WTC11 (cell line): ENCODE data around the gene DEPDC5.

Source experiments
- NR3C1 ChIP-seq: sonication (generic); formaldehyde crosslinking; conservative IDR thresholded peaks from 2 replicates; pipeline ENCODE4 v1.8.1; 2023; ENCODE audit warnings: low read depth, mild to moderate bottlenecking, missing genetic modification reagents
- PRRX2 ChIP-seq: fragments of 250-450 bp; sonication (Bioruptor Pico); IDR thresholded peaks from 2 replicates; pipeline ENCODE4 v1.8.0; 2021; ENCODE audit warnings: mild to moderate bottlenecking
- TF ChIP-seq, protein P1 (sequence below): fragments of 200-600 bp; IDR thresholded peaks from 2 replicates; pipeline ENCODE4 v1.8.0; 2022; ENCODE audit warnings: antibody characterized with exemption
- TF ChIP-seq, protein P2 (sequence below): sonication (generic); formaldehyde crosslinking; IDR thresholded peaks from 2 replicates; pipeline ENCODE4 v1.8.0; 2023; ENCODE audit warnings: missing genetic modification reagents

DNA sequence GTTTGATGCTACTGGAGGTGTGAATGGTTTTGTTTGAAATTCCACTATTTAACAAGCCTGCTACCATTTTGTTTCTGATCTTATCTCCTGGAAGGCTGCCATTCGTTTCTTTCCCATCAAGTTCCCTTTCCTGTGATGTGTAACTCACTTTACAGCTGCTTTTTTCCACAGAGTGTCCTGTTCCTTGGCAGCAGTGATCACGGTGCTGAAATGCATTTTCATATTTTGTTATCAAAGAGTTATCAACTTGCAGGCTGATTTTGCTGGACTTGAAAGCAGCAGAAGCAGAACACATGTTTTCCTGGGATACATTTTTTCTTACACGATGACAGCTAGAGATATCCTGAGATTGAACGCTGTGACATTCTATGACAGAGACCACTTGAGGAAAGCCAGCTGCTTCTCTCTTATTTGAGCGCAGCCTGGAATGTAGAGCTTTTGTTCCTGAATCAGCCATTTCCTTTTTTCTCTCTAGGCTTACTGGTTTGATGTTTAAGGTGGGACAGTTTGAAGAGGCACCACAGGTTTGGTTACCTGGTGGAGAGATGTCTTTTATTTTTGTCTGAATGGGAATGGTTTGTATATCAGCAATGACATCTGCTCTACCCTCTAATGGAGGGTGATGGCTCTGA lies 38.6 kb upstream of the DEPDC5 start:
- TF ChIP-seq NR3C1 (CRISPR knock-in tag) (no peak), PRRX2 (CRISPR knock-in tag) (no peak)
- TF ChIP-seq, protein P1, sequence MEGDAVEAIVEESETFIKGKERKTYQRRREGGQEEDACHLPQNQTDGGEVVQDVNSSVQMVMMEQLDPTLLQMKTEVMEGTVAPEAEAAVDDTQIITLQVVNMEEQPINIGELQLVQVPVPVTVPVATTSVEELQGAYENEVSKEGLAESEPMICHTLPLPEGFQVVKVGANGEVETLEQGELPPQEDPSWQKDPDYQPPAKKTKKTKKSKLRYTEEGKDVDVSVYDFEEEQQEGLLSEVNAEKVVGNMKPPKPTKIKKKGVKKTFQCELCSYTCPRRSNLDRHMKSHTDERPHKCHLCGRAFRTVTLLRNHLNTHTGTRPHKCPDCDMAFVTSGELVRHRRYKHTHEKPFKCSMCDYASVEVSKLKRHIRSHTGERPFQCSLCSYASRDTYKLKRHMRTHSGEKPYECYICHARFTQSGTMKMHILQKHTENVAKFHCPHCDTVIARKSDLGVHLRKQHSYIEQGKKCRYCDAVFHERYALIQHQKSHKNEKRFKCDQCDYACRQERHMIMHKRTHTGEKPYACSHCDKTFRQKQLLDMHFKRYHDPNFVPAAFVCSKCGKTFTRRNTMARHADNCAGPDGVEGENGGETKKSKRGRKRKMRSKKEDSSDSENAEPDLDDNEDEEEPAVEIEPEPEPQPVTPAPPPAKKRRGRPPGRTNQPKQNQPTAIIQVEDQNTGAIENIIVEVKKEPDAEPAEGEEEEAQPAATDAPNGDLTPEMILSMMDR: no peak
- TF ChIP-seq, protein P2, sequence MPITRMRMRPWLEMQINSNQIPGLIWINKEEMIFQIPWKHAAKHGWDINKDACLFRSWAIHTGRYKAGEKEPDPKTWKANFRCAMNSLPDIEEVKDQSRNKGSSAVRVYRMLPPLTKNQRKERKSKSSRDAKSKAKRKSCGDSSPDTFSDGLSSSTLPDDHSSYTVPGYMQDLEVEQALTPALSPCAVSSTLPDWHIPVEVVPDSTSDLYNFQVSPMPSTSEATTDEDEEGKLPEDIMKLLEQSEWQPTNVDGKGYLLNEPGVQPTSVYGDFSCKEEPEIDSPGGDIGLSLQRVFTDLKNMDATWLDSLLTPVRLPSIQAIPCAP (CRISPR knock-in tag): no peak
